Activated T-cell treated with anti-CD3 and anti-CD28 coated beads, Interleukin-2, amount 50 U/mL, for 4 hours (primary cell): Measurements from ENCODE around the gene CORO2B. TPM values are rescaled to one million over a fixed set of nuclear protein-coding genes. Genes with fewer than 3 reads are reported as not detected.
"Not testable (repeated sequence)": the region's sequence is repeated elsewhere in the genome, so short reads cannot be mapped to it uniquely, and the experiment has no call there.

ENCODE experiments used
- ATAC-seq, 2 donors: fragments of 200-7000 bp; cut with Tn5 transposase; one replicate each; pipeline ENCODE4 v1.10.0; 2021
- DNase-seq: peaks from one replicate; pipeline ENCODE4 v3.0.0-alpha.2; 2020
- H3K27me3 Mint-ChIP-seq: one replicate; pipeline ENCODE4 v1.8.0; 2021; ENCODE audit warnings: low read depth, mixed read lengths
- H3K36me3 Mint-ChIP-seq: one replicate; pipeline ENCODE4 v1.8.0; 2022; ENCODE audit warnings: mixed read lengths; ENCODE audit not compliant: insufficient read depth
- H3K4me1 Mint-ChIP-seq: one replicate; pipeline ENCODE4 v1.8.0; 2021; ENCODE audit warnings: low read depth, mixed read lengths
- H3K4me3 Mint-ChIP-seq: one replicate; pipeline ENCODE4 v1.8.0; 2021; ENCODE audit warnings: mild to moderate bottlenecking, moderate library complexity, mixed read lengths
- H3K9me3 Mint-ChIP-seq: one replicate; pipeline ENCODE4 v1.8.0; 2021; ENCODE audit warnings: mixed read lengths
- total RNA-seq, 3 donors: library from RNA; stranded (reverse); gene quantifications; one replicate each; pipeline ENCODE4 v1.2.1, GENCODE V29; 2021

Gene CORO2B
- total RNA-seq, 3 donors from 2014 or later, result 0.08 TPM

GRCh38 chr15:68636256-68636655, 57.5 kb downstream of the CORO2B start:
- no peak for ATAC-seq
- no peak for DNase-seq
- H3K9me3 Mint-ChIP-seq, result no peaks in the 10 kb centered on the region
- no peaks in the 10 kb centered on the region for H3K27me3 Mint-ChIP-seq
- H3K36me3 Mint-ChIP-seq, result no peaks in the 10 kb centered on the region
- H3K4me1 Mint-ChIP-seq, result no peaks in the 10 kb centered on the region
- H3K4me3 Mint-ChIP-seq, result no peak overlapping the region

GRCh38 chr15:68637767-68638404, 59.1 kb downstream of the CORO2B start:
- no peaks in the 10 kb centered on the region for H3K9me3 Mint-ChIP-seq
- H3K4me3 Mint-ChIP-seq, result no peak overlapping the region
- no peaks in the 10 kb centered on the region for H3K4me1 Mint-ChIP-seq
- H3K27me3 Mint-ChIP-seq, result no peaks in the 10 kb centered on the region
- no peak for DNase-seq
- H3K36me3 Mint-ChIP-seq, result no peaks in the 10 kb centered on the region
- ATAC-seq, result no peak

- no peaks in the 10 kb centered on the region for H3K27me3 Mint-ChIP-seq
- no peak for ATAC-seq
- no peaks in the 10 kb centered on the region for H3K36me3 Mint-ChIP-seq
- no peaks in the 10 kb centered on the region for H3K9me3 Mint-ChIP-seq
- no peak overlapping the region for H3K4me3 Mint-ChIP-seq
- H3K4me1 Mint-ChIP-seq, result no peaks in the 10 kb centered on the region
- no peak for DNase-seq
Measured at GRCh38 chr15:68638953-68639515, 60.2 kb downstream of the CORO2B start.

- DNase-seq (no peak), ATAC-seq (no peak)
- no peaks in the 10 kb centered on the region for H3K4me1 Mint-ChIP-seq
- H3K27me3 Mint-ChIP-seq, result peaks cover 3% of the 10 kb centered on the region
- H3K36me3 Mint-ChIP-seq, result no peaks in the 10 kb centered on the region
- H3K4me3 Mint-ChIP-seq, result no peak overlapping the region
- no peaks in the 10 kb centered on the region for H3K9me3 Mint-ChIP-seq
Measured at GRCh38 chr15:68639926-68640600, 61.3 kb downstream of the CORO2B start.

- Mint-ChIP-seq H3K4me1 (no peaks in the 10 kb centered on the region), H3K9me3 (no peaks in the 10 kb centered on the region), H3K27me3 (peaks cover 7% of the 10 kb centered on the region), H3K36me3 (no peaks in the 10 kb centered on the region), H3K4me3 (no peak overlapping the region)
- no peak for ATAC-seq
- no peak for DNase-seq
Measured at GRCh38 chr15:68640791-68641331, 62.1 kb downstream of the CORO2B start.

- no peak for ATAC-seq
- peaks cover 7% of the 10 kb centered on the region for H3K27me3 Mint-ChIP-seq
- H3K4me3 Mint-ChIP-seq, result no peak overlapping the region
- no peak for DNase-seq
- no peaks in the 10 kb centered on the region for H3K4me1 Mint-ChIP-seq
- no peaks in the 10 kb centered on the region for H3K36me3 Mint-ChIP-seq
- H3K9me3 Mint-ChIP-seq, result no peaks in the 10 kb centered on the region
Measured at GRCh38 chr15:68641376-68641775, 62.6 kb downstream of the CORO2B start.

- no peak for DNase-seq
- no peaks in the 10 kb centered on the region for H3K36me3 Mint-ChIP-seq
Measured at GRCh38 chr15:68642491-68642845, 63.7 kb downstream of the CORO2B start.

GRCh38 chr15:68643216-68643830, 64.5 kb downstream of the CORO2B start:
- H3K9me3 Mint-ChIP-seq, result no peaks in the 10 kb centered on the region
- ATAC-seq (no peak), DNase-seq (no peak)
- H3K4me3 Mint-ChIP-seq, result no peak overlapping the region
- H3K4me1 Mint-ChIP-seq, result no peaks in the 10 kb centered on the region
- H3K27me3 Mint-ChIP-seq, result peaks cover 7% of the 10 kb centered on the region
- no peaks in the 10 kb centered on the region for H3K36me3 Mint-ChIP-seq

More at GRCh38 chr15:68642491-68642845, 63.7 kb downstream of the CORO2B start:
- no peaks in the 10 kb centered on the region for H3K9me3 Mint-ChIP-seq
- H3K4me1 Mint-ChIP-seq, result no peaks in the 10 kb centered on the region
- no peak for ATAC-seq
- H3K27me3 Mint-ChIP-seq, result peaks cover 7% of the 10 kb centered on the region
- no peak overlapping the region for H3K4me3 Mint-ChIP-seq

GRCh38 chr15:68644083-68644904, 65.5 kb downstream of the CORO2B start:
- Mint-ChIP-seq H3K4me1 (no peaks in the 10 kb centered on the region), H3K27me3 (peaks cover 7% of the 10 kb centered on the region), H3K4me3 (no peak overlapping the region), H3K36me3 (no peaks in the 10 kb centered on the region), H3K9me3 (no peaks in the 10 kb centered on the region)
- ATAC-seq (no peak), DNase-seq (no peak)

GRCh38 chr15:68644996-68645395, 66.2 kb downstream of the CORO2B start:
- no peaks in the 10 kb centered on the region for H3K4me1 Mint-ChIP-seq
- peaks cover 7% of the 10 kb centered on the region for H3K27me3 Mint-ChIP-seq
- no peak for ATAC-seq
- no peaks in the 10 kb centered on the region for H3K36me3 Mint-ChIP-seq
- DNase-seq, result no peak
- no peaks in the 10 kb centered on the region for H3K9me3 Mint-ChIP-seq
- no peak overlapping the region for H3K4me3 Mint-ChIP-seq

GRCh38 chr15:68646156-68646555, 67.4 kb downstream of the CORO2B start:
- H3K36me3 Mint-ChIP-seq, result no peaks in the 10 kb centered on the region
- H3K4me3 Mint-ChIP-seq, result no peak overlapping the region
- DNase-seq (no peak), ATAC-seq (no peak)
- H3K4me1 Mint-ChIP-seq, result no peaks in the 10 kb centered on the region
- no peaks in the 10 kb centered on the region for H3K9me3 Mint-ChIP-seq
- H3K27me3 Mint-ChIP-seq, result peaks cover 7% of the 10 kb centered on the region

GRCh38 chr15:68646696-68647095, 67.9 kb downstream of the CORO2B start:
- H3K4me1 Mint-ChIP-seq, result no peaks in the 10 kb centered on the region

GRCh38 chr15:68647361-68647760, 68.6 kb downstream of the CORO2B start:
- H3K4me1 Mint-ChIP-seq, H3K4me3 Mint-ChIP-seq, H3K36me3 Mint-ChIP-seq: not testable (repeated sequence)

More at GRCh38 chr15:68646696-68647095, 67.9 kb downstream of the CORO2B start:
- H3K9me3 Mint-ChIP-seq, result no peaks in the 10 kb centered on the region
- no peaks in the 10 kb centered on the region for H3K36me3 Mint-ChIP-seq
- H3K4me3 Mint-ChIP-seq, result no peak overlapping the region
- ATAC-seq (no peak), DNase-seq (no peak)
- H3K27me3 Mint-ChIP-seq, result peaks cover 7% of the 10 kb centered on the region

More at GRCh38 chr15:68647361-68647760, 68.6 kb downstream of the CORO2B start:
- H3K9me3 Mint-ChIP-seq, ATAC-seq, DNase-seq, H3K27me3 Mint-ChIP-seq: not testable (repeated sequence)
